MM.1S (cell line): Measurements from ENCODE around the gene TMEM121B.
A peak's percentile ranks its signal among the peaks of the same experiment; 100 is the strongest.

Source experiments
- DNase-seq: peaks from one replicate; pipeline ENCODE4 v3.0.0-alpha.2; 2015
- H2AFZ ChIP-seq: fragments of 300-600 bp; sonication (generic); 2 replicates; pipeline ENCODE4 v1.6.0; 2016; ENCODE audit warnings: antibody characterized with exemption, low read length
- H3F3A ChIP-seq: fragments of 300-600 bp; sonication (generic); 2 replicates; pipeline ENCODE4 v1.6.1; 2016; ENCODE audit warnings: mild to moderate bottlenecking, antibody characterized with exemption, low read length, moderate library complexity, mixed read lengths; ENCODE audit not compliant: insufficient read depth
- H3K27ac ChIP-seq: fragments of 300-600 bp; sonication (generic); 2 replicates; pipeline ENCODE4 v1.5.1; 2016; ENCODE audit warnings: mild to moderate bottlenecking, low read length
- H3K27me3 ChIP-seq: fragments of 300-600 bp; sonication (generic); replicated peaks from 2 replicates; pipeline ENCODE4 v1.6.0; 2016; ENCODE audit warnings: low read length; ENCODE audit not compliant: insufficient read depth
- H3K36me3 ChIP-seq: fragments of 300-600 bp; sonication (generic); replicated peaks from 2 replicates; pipeline ENCODE4 v1.6.1; 2016; ENCODE audit warnings: mild to moderate bottlenecking, low read length, mixed read lengths; ENCODE audit not compliant: insufficient read depth
- H3K4me1 ChIP-seq: fragments of 300-600 bp; sonication (generic); 2 replicates; pipeline ENCODE4 v1.6.1; 2016; ENCODE audit warnings: low read length, mixed read lengths
- H3K4me2 ChIP-seq: fragments of 300-600 bp; sonication (generic); 2 replicates; pipeline ENCODE4 v1.6.0; 2016; ENCODE audit warnings: low read depth, low read length
- H3K4me3 ChIP-seq: fragments of 300-600 bp; sonication (generic); 2 replicates; pipeline ENCODE4 v1.5.1; 2016; ENCODE audit warnings: low read length, mixed read lengths
- H3K79me2 ChIP-seq: fragments of 300-600 bp; sonication (generic); 2 replicates; pipeline ENCODE4 v1.6.1; 2016; ENCODE audit warnings: mixed run types, low read length, mixed read lengths
- H3K9ac ChIP-seq: fragments of 300-600 bp; sonication (generic); 2 replicates; pipeline ENCODE4 v1.6.1; 2016; ENCODE audit warnings: low read length, mixed read lengths
- H3K9me2 ChIP-seq: fragments of 300-600 bp; sonication (generic); replicated peaks from 2 replicates; pipeline ENCODE4 v1.6.1; 2016; ENCODE audit warnings: mild to moderate bottlenecking, low read length, mixed read lengths; ENCODE audit not compliant: insufficient read depth
- H3K9me3 ChIP-seq: fragments of 300-600 bp; sonication (generic); replicated peaks from 2 replicates; pipeline ENCODE4 v1.6.1; 2016; ENCODE audit warnings: mild to moderate bottlenecking, low read length, mixed read lengths; ENCODE audit not compliant: insufficient read depth
- H4K20me1 ChIP-seq: fragments of 300-600 bp; sonication (generic); 2 replicates; pipeline ENCODE4 v1.6.1; 2016; ENCODE audit warnings: mild to moderate bottlenecking, low read length, moderate library complexity, mixed read lengths; ENCODE audit not compliant: insufficient read depth
- CTCF ChIP-seq: fragments of 300-600 bp; sonication (generic); IDR thresholded peaks from 2 replicates; pipeline ENCODE4 v1.5.1; 2016; ENCODE audit warnings: antibody characterized with exemption, low read length, mixed read lengths
- EZH2 ChIP-seq: fragments of 300-600 bp; sonication (generic); optimal IDR thresholded peaks from 2 replicates; pipeline ENCODE3; 2017; ENCODE audit warnings: low read depth, mild to moderate bottlenecking, antibody characterized with exemption, low read length, mixed read lengths
- EZH2phosphoT487 ChIP-seq: fragments of 300-600 bp; sonication (generic); IDR thresholded peaks from 2 replicates; pipeline ENCODE4 v1.6.1; 2018; ENCODE audit warnings: antibody characterized with exemption, low read length

TMEM121B gene

GRCh38 chr22:17158568-17159503 is 37.7 kb upstream of the TMEM121B start, which contains the start of gene HDHD5:
TSS of gene HDHD5 (minus strand) at chr22:17159277. CDS start at chr22:17159251, 26 bp downstream.
- H3K36me3 ChIP-seq: no peaks in the 10 kb centered on the region
- peak within 1 kb of the TSS; percentile 95 for H3K4me2 ChIP-seq
- H3K79me2 ChIP-seq: peaks cover 40% of the 10 kb centered on the region
- H3K27me3 ChIP-seq: no peaks in the 10 kb centered on the region
- H3K4me3 ChIP-seq: peak within 1 kb of the TSS; percentile 87
- no peaks in the 10 kb centered on the region for H3K9me3 ChIP-seq
- DNase-seq: peak; percentile 89
- peaks cover 5% of the 10 kb centered on the region; the same call in 1 of the 2 replicates for H3K4me1 ChIP-seq
- H3F3A ChIP-seq: peaks cover 7% of the 10 kb centered on the region; the same call in 1 of the 2 replicates
- H3K27ac ChIP-seq: peak within 1 kb of the TSS; percentile 72; the same call in 1 of the 2 replicates
- no peak for TF ChIP-seq EZH2
- TF ChIP-seq EZH2phosphoT487: no peak
- no peak for TF ChIP-seq CTCF
- no peaks in the 10 kb centered on the region for H4K20me1 ChIP-seq
- H3K9ac ChIP-seq: peak within 1 kb of the TSS; percentile 76
- no peaks in the 10 kb centered on the region for H3K9me2 ChIP-seq
- peak within 1 kb of the TSS; percentile 92 for H2AFZ ChIP-seq

GRCh38 chr22:17158176-17158567 is 37.0 kb upstream of the TMEM121B start:
- peaks cover 46% of the 10 kb centered on the region for H3K79me2 ChIP-seq
- no peaks in the 10 kb centered on the region for H3K9me3 ChIP-seq
- H3K9me2 ChIP-seq: no peaks in the 10 kb centered on the region
- H3K4me2 ChIP-seq: peak overlapping the region; percentile 80
- no peaks in the 10 kb centered on the region for H4K20me1 ChIP-seq
- peaks cover 5% of the 10 kb centered on the region; the same call in 1 of the 2 replicates for H3K4me1 ChIP-seq
- peak overlapping the region; percentile 76; the same call in 1 of the 2 replicates for H3K9ac ChIP-seq
- peak overlapping the region; percentile 72; the same call in 1 of the 2 replicates for H3K27ac ChIP-seq
- TF ChIP-seq EZH2phosphoT487 (no peak), CTCF (no peak), EZH2 (no peak)
- H3K4me3 ChIP-seq: peak overlapping the region; percentile 87
- H3F3A ChIP-seq: peaks cover 7% of the 10 kb centered on the region; the same call in 1 of the 2 replicates
- DNase-seq: no peak
- H3K36me3 ChIP-seq: no peaks in the 10 kb centered on the region
- H2AFZ ChIP-seq: peak overlapping the region; percentile 92
- H3K27me3 ChIP-seq: no peaks in the 10 kb centered on the region

GRCh38 chr22:17157714-17158113 is 36.6 kb upstream of the TMEM121B start:
- H3K4me1 ChIP-seq: peaks cover 5% of the 10 kb centered on the region; the same call in 1 of the 2 replicates
- H3K4me2 ChIP-seq: peak overlapping the region; percentile 80; the same call in 1 of the 2 replicates
- H3K9ac ChIP-seq: no peak overlapping the region
- H2AFZ ChIP-seq: no peak overlapping the region
- H3K4me3 ChIP-seq: no peak overlapping the region
- H3K36me3 ChIP-seq: no peaks in the 10 kb centered on the region
- no peaks in the 10 kb centered on the region for H4K20me1 ChIP-seq
- DNase-seq: no peak
- no peaks in the 10 kb centered on the region for H3K9me3 ChIP-seq
- peaks cover 7% of the 10 kb centered on the region; the same call in 1 of the 2 replicates for H3F3A ChIP-seq
- H3K79me2 ChIP-seq: peaks cover 51% of the 10 kb centered on the region
- no peaks in the 10 kb centered on the region for H3K27me3 ChIP-seq
- H3K27ac ChIP-seq: no peak overlapping the region
- no peaks in the 10 kb centered on the region for H3K9me2 ChIP-seq
- TF ChIP-seq EZH2phosphoT487 (no peak), EZH2 (no peak), CTCF (no peak)
